Stimulated activated CD4-positive, alpha-beta T cell treated with anti-CD3 and anti-CD28 coated beads, Interleukin-4, amount 100 ng/mL, for 1 hour (primary cell): ENCODE results near the gene EVI5L.

Experiments used
- DNase-seq: peaks from one replicate; pipeline ENCODE4 v3.0.0-alpha.2; 2020

Gene EVI5L

GRCh38 chr19:7903244-7904073 is 73.4 kb downstream of the EVI5L start, which contains the start of gene MAP2K7:
MAP2K7 (plus strand) TSS chr19:7903877; CDS start chr19:7903945, 68 bp downstream.
- peak; percentile 100 for DNase-seq

- DNase-seq, result no peak
Observed at GRCh38 chr19:7904074-7905020, 74.3 kb downstream of the EVI5L start.

GRCh38 chr19:7905268-7905667 is 75.2 kb downstream of the EVI5L start:
- DNase-seq, result no peak

DNA sequence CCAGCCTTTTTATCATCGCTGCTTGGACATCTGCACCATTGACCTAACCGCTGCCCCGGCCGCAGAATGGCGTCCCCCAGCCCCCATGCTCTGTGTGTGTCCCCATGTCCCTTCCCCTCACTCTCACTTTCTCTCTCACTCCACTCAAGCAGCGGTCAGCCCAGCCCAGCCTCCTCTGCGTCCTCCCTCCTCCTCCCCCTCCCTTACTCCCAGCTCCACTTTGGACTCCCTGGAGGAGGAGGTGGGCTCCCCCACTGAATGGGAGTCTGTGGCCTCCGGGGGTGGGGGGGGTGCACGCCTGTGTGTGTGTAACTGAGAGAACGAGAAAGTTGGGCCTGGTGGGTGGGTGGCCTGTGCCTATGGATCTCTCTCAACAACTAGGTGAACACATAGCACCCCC is 75.8 kb downstream of the EVI5L start:
- no peak for DNase-seq

DNA sequence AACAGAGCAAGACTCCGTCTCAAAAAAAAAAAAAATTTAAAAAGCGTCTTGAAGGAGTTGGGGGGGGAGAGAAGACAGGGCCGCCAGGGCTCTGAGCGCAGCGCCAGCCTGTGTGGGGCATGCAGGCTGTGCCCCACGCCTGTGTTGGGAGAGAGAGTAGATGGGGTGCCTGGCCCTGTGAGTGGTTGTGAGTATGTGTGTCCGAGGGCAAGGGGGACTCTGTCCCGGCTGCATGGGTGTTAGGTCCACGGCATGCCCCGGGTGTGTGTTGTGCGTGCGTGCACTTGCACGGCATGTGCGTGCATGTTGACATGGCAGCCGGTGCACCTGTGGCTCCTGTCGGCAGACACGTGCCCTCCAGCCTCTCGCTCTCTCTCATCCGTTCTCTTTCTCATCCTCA is 77.1 kb downstream of the EVI5L start:
- no peak for DNase-seq

- DNase-seq, result no peak
Observed at GRCh38 chr19:7907544-7907943, 77.5 kb downstream of the EVI5L start.

DNA sequence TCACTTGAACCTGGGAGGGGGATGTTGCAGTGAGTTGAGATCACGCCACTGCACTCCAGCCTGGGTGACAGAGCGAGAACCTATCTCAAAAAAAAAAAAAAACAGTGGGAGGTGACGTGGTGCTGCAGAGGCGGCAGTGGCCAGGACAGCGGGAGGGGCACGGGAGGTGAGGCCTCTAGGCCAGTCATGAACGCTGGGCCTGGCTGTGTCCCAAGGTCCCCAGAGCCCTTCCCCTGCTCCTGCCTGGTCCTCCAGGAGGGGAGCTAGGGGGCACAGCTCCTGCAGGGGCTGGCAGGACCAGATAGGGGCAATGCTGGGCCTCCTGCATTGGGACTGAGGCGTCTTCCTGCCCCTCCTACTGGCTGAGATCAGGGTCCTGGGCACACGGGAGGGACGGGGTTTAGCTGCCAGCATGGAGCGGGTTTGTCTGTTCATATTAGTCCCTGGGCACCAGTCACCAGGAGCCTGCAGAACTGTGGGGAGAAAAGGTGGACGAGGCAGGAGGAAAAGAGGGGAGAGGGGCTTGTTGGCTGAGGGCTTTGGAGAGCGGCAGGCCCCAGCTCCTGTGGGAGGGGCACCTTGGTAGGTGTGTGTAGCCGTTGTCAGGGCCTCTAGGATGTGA is 78.2 kb downstream of the EVI5L start:
- DNase-seq, result no peak

DNA sequence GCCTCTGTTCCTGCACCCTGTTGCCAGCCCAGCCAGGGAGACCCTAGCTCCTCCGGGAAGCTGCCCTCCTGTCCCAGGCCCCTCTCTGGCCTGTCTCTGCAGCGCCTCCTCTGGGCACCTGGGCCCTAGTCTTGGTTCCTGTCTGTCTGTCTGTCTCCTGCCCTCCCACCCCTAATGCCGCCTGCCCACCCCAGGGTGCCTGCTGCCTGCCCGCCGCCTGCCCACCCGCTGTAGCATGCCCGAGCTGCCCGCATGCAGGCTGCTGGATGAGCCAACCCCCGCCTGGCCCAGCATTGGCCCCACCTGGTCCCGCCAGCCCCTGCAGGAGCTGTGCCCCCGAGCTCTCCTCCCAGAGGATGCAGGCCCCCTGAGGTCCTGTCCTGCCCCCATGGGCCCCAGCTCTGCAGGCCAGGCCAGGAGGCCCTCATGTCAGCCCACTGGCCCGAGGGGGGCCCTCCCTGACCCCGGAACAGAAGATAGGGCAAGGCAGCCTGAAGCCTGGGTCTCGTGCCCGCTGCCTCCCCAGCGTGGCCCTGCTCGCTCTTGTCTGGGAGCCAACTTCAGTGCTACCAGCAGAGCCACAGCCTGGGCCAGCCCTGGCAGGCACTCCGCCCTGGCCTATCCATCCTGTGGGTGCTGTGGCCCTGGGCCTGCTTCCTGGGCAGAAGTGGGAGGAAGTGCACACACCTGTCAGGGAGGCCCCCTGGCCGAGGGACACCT is 78.9 kb downstream of the EVI5L start:
- no peak for DNase-seq

DNA sequence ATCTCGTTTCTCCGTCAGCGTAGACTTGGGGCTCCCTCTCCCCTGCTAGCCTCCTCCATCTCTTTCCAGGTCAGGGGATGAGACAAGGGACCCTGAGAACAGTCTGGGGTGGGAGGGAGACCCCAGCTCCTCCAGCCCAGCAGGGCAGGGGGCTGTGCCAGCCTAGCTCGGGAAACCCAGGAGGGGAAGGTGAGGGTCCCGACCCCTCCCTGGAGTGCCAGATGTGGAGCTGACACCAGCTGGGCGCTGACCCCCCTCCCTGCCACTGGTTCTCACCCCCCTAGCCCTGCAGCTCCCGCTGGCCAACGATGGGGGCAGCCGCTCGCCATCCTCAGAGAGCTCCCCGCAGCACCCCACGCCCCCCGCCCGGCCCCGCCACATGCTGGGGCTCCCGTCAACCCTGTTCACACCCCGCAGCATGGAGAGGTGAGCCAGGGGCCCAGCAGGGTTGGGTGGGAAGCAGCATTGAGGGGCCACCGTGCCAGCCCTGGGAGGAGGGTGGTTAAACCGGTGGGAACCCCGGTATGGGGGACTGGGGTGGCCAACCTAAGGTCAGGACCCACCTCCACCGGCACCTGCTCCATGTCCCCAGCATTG is 79.6 kb downstream of the EVI5L start:
- DNase-seq, result no peak

GRCh38 chr19:7910321-7911161 is 80.5 kb downstream of the EVI5L start:
- no peak for DNase-seq

GRCh38 chr19:7911508-7912143 is 81.6 kb downstream of the EVI5L start:
- DNase-seq, result no peak

DNA sequence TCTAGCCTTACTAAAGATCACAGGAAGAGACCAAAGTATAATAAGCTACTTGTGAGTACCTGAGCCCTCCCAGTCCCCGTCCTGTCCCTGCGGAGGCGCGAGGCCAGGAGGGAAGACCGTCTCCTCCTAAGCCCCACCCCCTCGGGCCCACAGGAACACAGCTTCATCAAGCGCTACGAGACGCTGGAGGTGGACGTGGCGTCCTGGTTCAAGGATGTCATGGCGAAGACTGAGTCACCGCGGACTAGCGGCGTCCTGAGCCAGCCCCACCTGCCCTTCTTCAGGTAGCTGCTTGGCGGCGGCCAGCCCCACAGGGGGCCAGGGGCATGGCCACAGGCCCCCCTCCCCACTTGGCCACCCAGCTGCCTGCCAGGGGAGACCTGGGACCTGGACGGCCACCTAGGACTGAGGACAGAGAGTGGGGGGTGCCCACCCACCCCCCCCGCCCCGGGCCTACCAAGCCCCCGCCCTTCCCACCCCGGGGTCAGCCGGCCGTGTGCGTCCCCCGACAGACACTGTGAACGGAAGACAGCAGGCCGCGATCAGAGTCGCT is 82.2 kb downstream of the EVI5L start:
- DNase-seq, result no peak

- no peak for DNase-seq
Observed at GRCh38 chr19:7912697-7913564, 82.9 kb downstream of the EVI5L start.

- no peak for DNase-seq
Observed at GRCh38 chr19:7913652-7914051, 83.6 kb downstream of the EVI5L start.

DNA sequence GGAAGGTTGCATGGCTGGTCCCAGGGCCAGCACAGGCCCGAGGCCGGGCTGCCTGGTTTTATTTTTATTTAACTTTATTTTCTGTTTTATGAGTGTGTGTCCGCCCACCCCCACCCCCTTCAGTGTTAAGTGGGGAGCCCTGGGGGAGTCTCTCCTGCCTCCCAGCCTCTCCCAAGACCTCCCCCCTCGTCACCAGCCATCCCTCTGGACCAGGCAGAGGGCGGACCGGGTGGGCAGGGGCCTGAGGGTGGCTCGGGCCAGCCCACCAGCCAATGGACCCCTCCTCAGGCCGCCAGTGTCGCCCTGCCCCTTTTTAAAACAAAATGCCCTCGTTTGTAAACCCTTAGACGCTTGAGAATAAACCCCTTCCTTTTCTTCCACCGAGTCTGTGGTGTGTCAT is 84.1 kb downstream of the EVI5L start:
- DNase-seq, result no peak
